SJSA1 (cell line): Measurements from ENCODE around the gene CCDC141. TPM values are rescaled to one million over a fixed set of nuclear protein-coding genes. Genes with fewer than 3 reads are reported as not detected.

Experiments
- DNase-seq, 2 experiments: peaks; one replicate each; pipeline ENCODE4 v3.0.0-alpha.2; 2015 to 2020; ENCODE audit warnings: low spot score in 2 of 2, low read depth in 1 of 2
- H3K27ac ChIP-seq: fragments of 250-450 bp; sonication (Bioruptor Pico); 2 replicates; pipeline ENCODE4 v1.5.1; 2020; ENCODE audit warnings: mild to moderate bottlenecking, moderate library complexity
- H3K27me3 ChIP-seq: fragments of 250-450 bp; sonication (Bioruptor Pico); replicated peaks from 2 replicates; pipeline ENCODE4 v1.5.1; 2020; ENCODE audit warnings: mild to moderate bottlenecking, moderate library complexity
- H3K36me3 ChIP-seq: fragments of 250-450 bp; sonication (Bioruptor Pico); 2 replicates; pipeline ENCODE4 v1.5.1; 2020; ENCODE audit warnings: mild to moderate bottlenecking
- H3K4me1 ChIP-seq: fragments of 250-450 bp; sonication (Bioruptor Pico); replicated peaks from 2 replicates; pipeline ENCODE4 v1.6.1; 2021; ENCODE audit warnings: mild to moderate bottlenecking
- H3K4me3 ChIP-seq: fragments of 250-450 bp; sonication (Bioruptor Pico); 2 replicates; pipeline ENCODE4 v1.5.1; 2020; ENCODE audit warnings: mild to moderate bottlenecking
- H3K9me3 ChIP-seq: fragments of 250-450 bp; sonication (Bioruptor Pico); replicated peaks from 2 replicates; pipeline ENCODE4 v1.5.1; 2020; ENCODE audit warnings: mild to moderate bottlenecking
- total RNA-seq: library from RNA; depleted of rRNA; stranded (reverse); fragments of >200 nt; shearing (Covaris generic); gene quantifications from 2 replicates; pipeline ENCODE4 v1.2.3, GENCODE V29; 2014

The CCDC141 gene
- total RNA-seq, 1 experiment from 2014 or later: not detected

GRCh38 chr2:178827111-178827510, 222.8 kb downstream of the CCDC141 start:
- Histone ChIP-seq H3K36me3 (no peaks in the 10 kb centered on the region), H3K4me3 (no peak overlapping the region), H3K4me1 (no peaks in the 10 kb centered on the region), H3K27me3 (no peaks in the 10 kb centered on the region; the same call in 1 of the 2 replicates), H3K9me3 (no peaks in the 10 kb centered on the region), H3K27ac (no peak overlapping the region)
- DNase-seq: no peak

- Histone ChIP-seq H3K9me3 (no peaks in the 10 kb centered on the region), H3K4me3 (no peak overlapping the region), H3K27me3 (no peaks in the 10 kb centered on the region; the same call in 1 of the 2 replicates), H3K4me1 (no peaks in the 10 kb centered on the region), H3K27ac (no peak overlapping the region), H3K36me3 (no peaks in the 10 kb centered on the region)
- DNase-seq: no peak
Measured at GRCh38 chr2:178825183-178825582, 224.8 kb downstream of the CCDC141 start.

- Histone ChIP-seq H3K27me3 (no peaks in the 10 kb centered on the region), H3K4me3 (no peak overlapping the region), H3K4me1 (no peaks in the 10 kb centered on the region), H3K27ac (no peak overlapping the region), H3K9me3 (no peaks in the 10 kb centered on the region), H3K36me3 (no peaks in the 10 kb centered on the region)
- DNase-seq: no peak
Measured at GRCh38 chr2:178824181-178824580, 225.8 kb downstream of the CCDC141 start.

GRCh38 chr2:178819992-178820391, 229.9 kb downstream of the CCDC141 start:
- Histone ChIP-seq H3K9me3 (no peaks in the 10 kb centered on the region), H3K4me1 (no peaks in the 10 kb centered on the region), H3K27ac (no peak overlapping the region), H3K4me3 (no peak overlapping the region), H3K36me3 (no peaks in the 10 kb centered on the region), H3K27me3 (no peaks in the 10 kb centered on the region)
- DNase-seq: no peak

GRCh38 chr2:178819147-178819875, 230.6 kb downstream of the CCDC141 start:
- no peak for DNase-seq

GRCh38 chr2:178811901-178812300, 238.0 kb downstream of the CCDC141 start:
- H3K4me3 ChIP-seq: no peak overlapping the region
- H3K36me3 ChIP-seq: no peaks in the 10 kb centered on the region
- no peaks in the 10 kb centered on the region for H3K27me3 ChIP-seq
- H3K9me3 ChIP-seq: no peaks in the 10 kb centered on the region
- DNase-seq: no peak
- H3K27ac ChIP-seq: no peak overlapping the region
- no peaks in the 10 kb centered on the region for H3K4me1 ChIP-seq

More at GRCh38 chr2:178819147-178819875, 230.6 kb downstream of the CCDC141 start:
- Histone ChIP-seq H3K27me3 (no peaks in the 10 kb centered on the region), H3K27ac (no peak overlapping the region), H3K4me1 (no peaks in the 10 kb centered on the region), H3K9me3 (no peaks in the 10 kb centered on the region), H3K36me3 (no peaks in the 10 kb centered on the region), H3K4me3 (no peak overlapping the region)

GRCh38 chr2:178811045-178811444, 238.9 kb downstream of the CCDC141 start:
- Histone ChIP-seq H3K36me3 (no peaks in the 10 kb centered on the region), H3K27me3 (no peaks in the 10 kb centered on the region), H3K9me3 (no peaks in the 10 kb centered on the region), H3K4me3 (no peak overlapping the region), H3K4me1 (no peaks in the 10 kb centered on the region), H3K27ac (no peak overlapping the region)
- DNase-seq: no peak

- Histone ChIP-seq H3K36me3 (no peaks in the 10 kb centered on the region), H3K27ac (no peak overlapping the region), H3K27me3 (no peaks in the 10 kb centered on the region), H3K9me3 (no peaks in the 10 kb centered on the region), H3K4me3 (no peak overlapping the region), H3K4me1 (no peaks in the 10 kb centered on the region)
- no peak for DNase-seq
Measured at GRCh38 chr2:178810422-178810821, 239.5 kb downstream of the CCDC141 start.

- Histone ChIP-seq H3K9me3 (no peaks in the 10 kb centered on the region), H3K4me1 (no peaks in the 10 kb centered on the region), H3K27ac (no peak within 1 kb of the TSS), H3K36me3 (no peaks in the 10 kb centered on the region), H3K27me3 (no peaks in the 10 kb centered on the region), H3K4me3 (no peak within 1 kb of the TSS)
- DNase-seq: no peak
Measured at GRCh38 chr2:178807227-178808008, 242.5 kb downstream of the CCDC141 start, which contains the start of gene TTN. TSS of gene TTN (minus strand) at chr2:178807423. CDS start at chr2:178804642, 2,781 bp downstream.

GRCh38 chr2:178806543-178806942, 243.4 kb downstream of the CCDC141 start:
- no peaks in the 10 kb centered on the region for H3K4me1 ChIP-seq
- H3K4me3 ChIP-seq: no peak overlapping the region
- no peaks in the 10 kb centered on the region for H3K27me3 ChIP-seq
- DNase-seq: no peak
- no peak overlapping the region for H3K27ac ChIP-seq
- H3K9me3 ChIP-seq: no peaks in the 10 kb centered on the region
- H3K36me3 ChIP-seq: no peaks in the 10 kb centered on the region

GRCh38 chr2:178805457-178805856, 244.5 kb downstream of the CCDC141 start:
- Histone ChIP-seq H3K4me1 (no peaks in the 10 kb centered on the region), H3K27me3 (no peaks in the 10 kb centered on the region), H3K36me3 (no peaks in the 10 kb centered on the region), H3K27ac (no peak overlapping the region), H3K4me3 (no peak overlapping the region), H3K9me3 (no peaks in the 10 kb centered on the region)
- no peak for DNase-seq

GRCh38 chr2:178804791-178805190, 245.1 kb downstream of the CCDC141 start:
- Histone ChIP-seq H3K4me3 (no peak overlapping the region), H3K27ac (no peak overlapping the region), H3K27me3 (no peaks in the 10 kb centered on the region), H3K4me1 (no peaks in the 10 kb centered on the region), H3K36me3 (no peaks in the 10 kb centered on the region), H3K9me3 (no peaks in the 10 kb centered on the region)
- DNase-seq: peak in 1 of 2 experiments; percentile 9

GRCh38 chr2:178800510-178800909, 249.4 kb downstream of the CCDC141 start:
- Histone ChIP-seq H3K27ac (no peak overlapping the region), H3K4me1 (no peaks in the 10 kb centered on the region)

GRCh38 chr2:178799305-178799704, 250.6 kb downstream of the CCDC141 start:
- no peak overlapping the region for H3K4me3 ChIP-seq
- H3K36me3 ChIP-seq: no peaks in the 10 kb centered on the region
- no peaks in the 10 kb centered on the region for H3K9me3 ChIP-seq
- H3K4me1 ChIP-seq: no peaks in the 10 kb centered on the region
- H3K27ac ChIP-seq: no peak overlapping the region
- no peak for DNase-seq
- H3K27me3 ChIP-seq: no peaks in the 10 kb centered on the region

More at GRCh38 chr2:178800510-178800909, 249.4 kb downstream of the CCDC141 start:
- H3K36me3 ChIP-seq: no peaks in the 10 kb centered on the region
- H3K9me3 ChIP-seq: no peaks in the 10 kb centered on the region
- no peaks in the 10 kb centered on the region for H3K27me3 ChIP-seq
- no peak for DNase-seq
- H3K4me3 ChIP-seq: no peak overlapping the region
